ENCODE results near the gene MOV10L1. TPM values are rescaled to one million over a fixed set of nuclear protein-coding genes. Genes with fewer than 3 reads are reported as not detected.

MOV10L1 gene
- total RNA-seq, 2 donors from 2014 or later = 0.27 to 0.50 TPM

DNA sequence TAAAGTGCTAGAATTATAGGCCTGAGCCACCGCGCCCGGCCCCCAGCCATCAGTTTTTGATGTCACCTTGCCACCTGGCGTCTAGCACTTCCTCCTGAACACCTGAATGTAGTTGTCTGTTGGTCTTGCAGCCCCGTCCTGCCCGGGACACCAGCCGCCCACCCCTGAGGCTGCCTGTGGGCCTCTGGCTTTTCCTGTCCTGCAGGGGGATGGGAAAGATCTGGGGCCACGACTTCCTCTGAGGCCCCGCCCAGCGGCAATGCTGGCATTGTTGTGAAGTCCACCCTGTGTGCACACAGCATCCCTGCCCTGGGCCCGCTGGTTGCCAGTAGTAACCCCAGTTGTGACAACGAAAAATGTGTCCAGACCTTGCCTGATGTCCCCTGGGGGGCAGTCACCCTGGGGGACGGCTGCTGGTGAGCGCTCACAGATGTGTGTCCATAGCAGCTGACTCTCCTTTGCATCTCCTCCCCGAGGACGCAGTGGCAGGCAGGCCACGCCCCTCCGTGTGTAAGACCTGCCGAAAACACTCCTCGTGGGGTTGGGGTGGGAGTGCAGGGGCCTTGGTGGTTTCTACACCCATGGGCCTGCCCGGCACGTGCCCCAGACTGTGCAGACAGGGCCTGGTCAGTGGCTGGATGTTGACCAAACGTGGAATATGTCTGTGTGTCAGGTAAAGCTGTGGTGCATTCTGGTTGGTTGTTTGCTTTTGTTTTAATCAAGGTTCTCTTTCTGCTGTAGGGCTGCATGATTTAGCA is 117.8 kb downstream of the MOV10L1 start:
- DNase-seq = no peak
- Histone ChIP-seq H3K9me3 (no peaks in the 10 kb centered on the region), H3K4me1 (no peaks in the 10 kb centered on the region), H3K27ac (no peak overlapping the region), H3K9ac (ENCODE audit: low read depth in 2 of 2, low read length in 2 of 2) (no peak overlapping the region), H3K4me3 (no peak overlapping the region), H3K36me3 (peaks cover 5% of the 10 kb centered on the region), H3K27me3 (no peaks in the 10 kb centered on the region)
- TF ChIP-seq, protein P1, sequence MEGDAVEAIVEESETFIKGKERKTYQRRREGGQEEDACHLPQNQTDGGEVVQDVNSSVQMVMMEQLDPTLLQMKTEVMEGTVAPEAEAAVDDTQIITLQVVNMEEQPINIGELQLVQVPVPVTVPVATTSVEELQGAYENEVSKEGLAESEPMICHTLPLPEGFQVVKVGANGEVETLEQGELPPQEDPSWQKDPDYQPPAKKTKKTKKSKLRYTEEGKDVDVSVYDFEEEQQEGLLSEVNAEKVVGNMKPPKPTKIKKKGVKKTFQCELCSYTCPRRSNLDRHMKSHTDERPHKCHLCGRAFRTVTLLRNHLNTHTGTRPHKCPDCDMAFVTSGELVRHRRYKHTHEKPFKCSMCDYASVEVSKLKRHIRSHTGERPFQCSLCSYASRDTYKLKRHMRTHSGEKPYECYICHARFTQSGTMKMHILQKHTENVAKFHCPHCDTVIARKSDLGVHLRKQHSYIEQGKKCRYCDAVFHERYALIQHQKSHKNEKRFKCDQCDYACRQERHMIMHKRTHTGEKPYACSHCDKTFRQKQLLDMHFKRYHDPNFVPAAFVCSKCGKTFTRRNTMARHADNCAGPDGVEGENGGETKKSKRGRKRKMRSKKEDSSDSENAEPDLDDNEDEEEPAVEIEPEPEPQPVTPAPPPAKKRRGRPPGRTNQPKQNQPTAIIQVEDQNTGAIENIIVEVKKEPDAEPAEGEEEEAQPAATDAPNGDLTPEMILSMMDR (IDR thresholded peaks at IDR 0.05) = no peak
- intact Hi-C loops (cut with DNase I) = loop anchor here (2.0 kb wide), 1 partner anchor 57 kb away; no protein-coding TSS in a partner anchor

DNA sequence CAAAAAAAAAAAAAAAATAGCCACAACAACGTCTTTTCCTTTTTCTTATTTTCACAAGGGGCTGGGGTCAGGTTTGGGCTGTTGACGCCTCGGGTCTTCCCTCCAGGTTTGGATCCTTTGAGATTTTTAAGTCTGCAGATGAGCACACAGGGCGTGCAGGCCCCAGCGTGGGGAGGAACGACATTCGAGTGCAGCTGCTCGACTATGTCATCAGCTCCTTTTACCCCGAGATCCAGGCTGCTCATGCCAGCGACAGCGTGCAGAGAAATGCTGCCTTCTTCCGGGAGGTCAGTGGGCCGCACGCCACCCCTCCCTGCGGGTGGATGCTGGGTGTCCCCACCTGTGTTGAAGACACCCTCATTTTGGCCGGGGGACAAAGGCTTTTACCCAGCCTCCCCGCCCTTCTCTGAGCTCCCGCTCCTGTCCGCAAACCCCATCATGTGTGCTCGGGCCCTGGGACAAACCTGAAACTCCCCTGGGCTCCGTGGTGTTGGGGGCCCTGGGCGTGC is 118.7 kb downstream of the MOV10L1 start:
- intact Hi-C loops (cut with DNase I) = loop anchor here (2.0 kb wide), 1 partner anchor 58 kb away; no protein-coding TSS in a partner anchor
- Histone ChIP-seq H3K9ac (ENCODE audit: low read depth in 2 of 2, low read length in 2 of 2) (no peak overlapping the region), H3K27ac (no peak overlapping the region), H3K4me1 (no peaks in the 10 kb centered on the region), H3K4me3 (no peak overlapping the region), H3K36me3 (peaks cover 5% of the 10 kb centered on the region), H3K9me3 (no peaks in the 10 kb centered on the region), H3K27me3 (no peaks in the 10 kb centered on the region)
- DNase-seq = no peak
- TF ChIP-seq, protein P1 (IDR thresholded peaks at IDR 0.05) = no peak

DNA sequence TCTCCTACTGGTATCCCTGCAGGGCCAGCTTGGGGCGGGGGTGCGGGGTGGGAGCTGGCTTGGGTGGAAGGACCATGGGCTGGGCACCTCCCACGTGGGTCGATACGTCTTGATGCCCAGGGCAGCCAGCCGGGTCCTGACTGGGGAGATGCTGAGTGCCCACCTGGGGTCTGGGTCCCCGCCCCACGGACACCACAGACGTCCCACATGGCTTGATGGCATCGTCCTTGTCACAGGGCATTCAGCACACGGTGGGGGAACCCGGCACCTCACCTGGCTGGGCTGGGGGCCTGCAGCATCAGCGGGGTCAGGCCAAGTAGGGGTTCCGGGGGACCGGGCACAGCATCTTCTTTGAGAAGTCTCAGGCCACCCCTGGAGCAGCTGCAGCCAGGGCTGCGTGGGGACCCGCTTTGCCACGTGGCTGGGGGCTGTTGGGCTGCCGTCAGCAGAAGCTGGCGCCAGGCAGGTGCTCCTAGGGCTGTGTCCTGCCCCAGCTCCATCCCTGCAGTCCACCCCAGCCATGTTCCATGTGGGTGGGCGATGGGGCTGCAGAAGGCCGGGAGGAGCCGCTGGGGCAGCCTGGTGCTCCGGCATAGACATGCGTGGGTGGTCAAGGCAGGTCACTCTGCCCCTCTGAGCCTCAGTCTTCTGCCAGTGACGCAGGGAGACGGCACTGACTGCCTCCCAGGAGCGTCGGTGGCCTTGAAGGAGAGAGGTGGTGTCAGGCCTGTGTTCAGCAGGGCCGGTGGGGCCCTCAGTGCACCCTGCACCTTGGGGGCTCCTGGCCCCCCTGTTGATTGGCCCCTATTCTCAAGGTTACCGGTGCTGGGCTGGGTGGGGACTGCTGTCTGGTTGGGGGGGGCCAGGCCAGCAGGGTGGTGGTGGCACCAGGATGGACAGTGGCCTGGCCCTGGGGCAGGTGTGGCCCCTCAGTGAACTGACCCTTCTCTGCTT is 119.4 kb downstream of the MOV10L1 start:
- DNase-seq = no peak

DNA sequence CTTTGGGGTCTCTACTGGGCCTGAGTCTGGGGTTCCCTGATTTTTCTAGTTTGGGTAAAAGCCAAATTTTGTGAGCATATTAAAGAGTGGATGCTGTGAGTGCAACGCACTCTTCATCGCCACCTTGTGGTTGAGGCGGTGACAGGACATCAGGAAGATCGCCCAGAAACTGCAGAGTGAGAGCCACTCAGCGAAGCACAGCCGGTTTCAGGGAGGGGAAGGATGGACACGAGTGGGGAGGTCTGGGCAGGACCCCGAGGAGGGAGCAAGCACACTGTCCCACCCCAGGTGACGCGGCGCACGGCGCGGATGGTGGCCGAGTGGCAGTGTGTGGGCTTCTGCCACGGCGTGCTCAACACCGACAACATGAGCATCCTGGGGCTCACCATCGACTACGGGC is 120.1 kb downstream of the MOV10L1 start:
- Histone ChIP-seq H3K27me3 (no peaks in the 10 kb centered on the region), H3K4me3 (no peak overlapping the region), H3K9ac (ENCODE audit: low read depth in 2 of 2, low read length in 2 of 2) (no peak overlapping the region), H3K27ac (no peak overlapping the region), H3K9me3 (no peaks in the 10 kb centered on the region), H3K36me3 (peaks cover 5% of the 10 kb centered on the region), H3K4me1 (no peaks in the 10 kb centered on the region)
- peak; percentile 70 for DNase-seq
- intact Hi-C loops (cut with DNase I) = loop anchor here (2.0 kb wide), 1 partner anchor 59 kb away; no protein-coding TSS in a partner anchor
- TF ChIP-seq, protein P1 (IDR thresholded peaks at IDR 0.05) = peak; percentile 73

More for the DNA sequence above, 119.4 kb downstream of the MOV10L1 start:
- H3K27me3 ChIP-seq = no peaks in the 10 kb centered on the region
- H3K27ac ChIP-seq = no peak overlapping the region
- no peaks in the 10 kb centered on the region for H3K4me1 ChIP-seq
- TF ChIP-seq, protein P1 (IDR thresholded peaks at IDR 0.05) = no peak
- intact Hi-C loops (cut with DNase I) = loop anchor here (2.0 kb wide), 1 partner anchor 58 kb away; no protein-coding TSS in a partner anchor
- no peak overlapping the region for H3K9ac ChIP-seq (ENCODE audit: low read depth in 2 of 2, low read length in 2 of 2)
- no peak overlapping the region for H3K4me3 ChIP-seq
- peaks cover 5% of the 10 kb centered on the region for H3K36me3 ChIP-seq
- no peaks in the 10 kb centered on the region for H3K9me3 ChIP-seq

Measured in colonic mucosa (tissue), 4 donors.